HEK293 (cell line): ENCODE measurements around the gene HOXD11.

Experiments used
- CTCF ChIA-PET: fragments of 350-600 bp; formaldehyde crosslinking; extraction: SDS; loops from one replicate; lab custom pipeline; 2021; ENCODE audit warnings: antibody characterized with exemption; lab: Yijun Ruan, JAX
- POLR2A ChIA-PET: fragments of 300-600 bp; formaldehyde crosslinking; extraction: SDS; loops from one replicate; lab custom pipeline; 2020; ENCODE audit warnings: antibody characterized with exemption, inconsistent platforms; lab: Yijun Ruan, JAX
- H3K27ac ChIP-seq: fragments of 200-500 bp; sonication (Bioruptor generic); 2 replicates; pipeline ENCODE4 v1.5.1; 2014; ENCODE audit warnings: low read depth, low read length, control low read depth, inconsistent platforms; ENCODE audit errors: extremely low read depth
- H3K36me3 ChIP-seq, 2 experiments: fragments of 200-500 bp in 1 of 2; sonication (Bioruptor generic) in 1 of 2; 1 replicate in 1 of 2; 2 replicates in 1 of 2; pipeline ENCODE4 v1.5.1; 2014 to 2017; ENCODE audit warnings: inconsistent platforms in 2 of 2, low read length in 2 of 2; ENCODE audit not compliant: control insufficient read depth in 2 of 2, insufficient read depth in 1 of 2
- H3K4me1 ChIP-seq: fragments of 200-500 bp; sonication (Bioruptor generic); 2 replicates; pipeline ENCODE4 v1.5.1; 2014; ENCODE audit warnings: mild to moderate bottlenecking, low read length, inconsistent platforms; ENCODE audit not compliant: control insufficient read depth, insufficient read depth
- H3K4me3 ChIP-seq: 2 replicates; pipeline ENCODE4 v1.5.1; 2011; ENCODE audit warnings: low read depth, mild to moderate bottlenecking, control low read depth, low read length, moderate library complexity
- H3K9me3 ChIP-seq: fragments of 200-500 bp; sonication (Bioruptor generic); 2 replicates; pipeline ENCODE4 v1.5.1; 2014; ENCODE audit warnings: low read depth, low read length, inconsistent platforms; ENCODE audit not compliant: control insufficient read depth, insufficient read depth
- CTCF ChIP-seq: fragments of 450-650 bp; formaldehyde crosslinking; IDR thresholded peaks from 2 replicates; pipeline ENCODE4 v1.5.1; 2016; ENCODE audit warnings: missing biosample characterization, missing genetic modification characterization
- HIC1 ChIP-seq: fragments of 450-650 bp; formaldehyde crosslinking; IDR thresholded peaks from 2 replicates; pipeline ENCODE4 v1.5.1; 2016; ENCODE audit warnings: missing biosample characterization, missing genetic modification characterization
- INSM2 ChIP-seq: fragments of 450-650 bp; formaldehyde crosslinking; IDR thresholded peaks from 2 replicates; pipeline ENCODE4 v1.5.1; 2016; ENCODE audit warnings: missing biosample characterization, missing genetic modification characterization
- KLF16 ChIP-seq: fragments of 450-650 bp; formaldehyde crosslinking; IDR thresholded peaks from 2 replicates; pipeline ENCODE4 v1.5.1; 2017; ENCODE audit warnings: missing biosample characterization, missing genetic modification characterization
- KLF7 ChIP-seq: fragments of 450-650 bp; formaldehyde crosslinking; IDR thresholded peaks from 2 replicates; pipeline ENCODE4 v1.5.1; 2016; ENCODE audit warnings: missing biosample characterization, missing genetic modification characterization, borderline replicate concordance
- PATZ1 ChIP-seq: fragments of 450-650 bp; formaldehyde crosslinking; IDR thresholded peaks from 2 replicates; pipeline ENCODE4 v1.5.1; 2016; ENCODE audit warnings: missing biosample characterization, missing genetic modification characterization
- PRDM1 ChIP-seq: fragments of 450-650 bp; formaldehyde crosslinking; IDR thresholded peaks from 2 replicates; pipeline ENCODE4; 2016; ENCODE audit warnings: missing biosample characterization, missing genetic modification characterization
- ZBTB11 ChIP-seq: fragments of 450-650 bp; formaldehyde crosslinking; conservative IDR thresholded peaks from 2 replicates; pipeline ENCODE4 v1.5.1; 2016; ENCODE audit warnings: low read depth, missing biosample characterization, missing genetic modification characterization
- ZBTB20 ChIP-seq: fragments of 450-650 bp; formaldehyde crosslinking; IDR thresholded peaks from 2 replicates; pipeline ENCODE4 v1.5.1; 2016; ENCODE audit warnings: missing biosample characterization, missing genetic modification characterization
- ZEB2 ChIP-seq: fragments of 450-650 bp; formaldehyde crosslinking; IDR thresholded peaks from 2 replicates; pipeline ENCODE4 v1.5.1; 2016; ENCODE audit warnings: missing biosample characterization, missing genetic modification characterization
- ZNF16 ChIP-seq: fragments of 450-650 bp; formaldehyde crosslinking; IDR thresholded peaks from 2 replicates; pipeline ENCODE4 v1.5.1; 2016; ENCODE audit warnings: low read depth, missing biosample characterization, missing genetic modification characterization
- ZNF280D ChIP-seq: fragments of 450-650 bp; formaldehyde crosslinking; IDR thresholded peaks from 2 replicates; pipeline ENCODE4 v1.5.1; 2016; ENCODE audit warnings: missing biosample characterization, missing genetic modification characterization
- ZNF366 ChIP-seq: fragments of 450-650 bp; formaldehyde crosslinking; conservative IDR thresholded peaks from 2 replicates; pipeline ENCODE4 v1.5.1; 2016; ENCODE audit warnings: missing biosample characterization, missing genetic modification characterization
- ZNF433 ChIP-seq: fragments of 450-650 bp; formaldehyde crosslinking; IDR thresholded peaks from 2 replicates; pipeline ENCODE4 v1.5.1; 2016; ENCODE audit warnings: missing biosample characterization, missing genetic modification characterization, low read depth
- ZNF768 ChIP-seq: fragments of 450-650 bp; formaldehyde crosslinking; IDR thresholded peaks from 2 replicates; pipeline ENCODE4 v1.5.1; 2018; ENCODE audit warnings: missing biosample characterization, mild to moderate bottlenecking, missing genetic modification characterization
- ZSCAN23 ChIP-seq: fragments of 450-650 bp; formaldehyde crosslinking; IDR thresholded peaks from 2 replicates; pipeline ENCODE4 v1.5.1; 2016; ENCODE audit warnings: missing biosample characterization, missing genetic modification characterization

HOXD11 gene

GRCh38 chr2:176105730-176106580 is 1.1 kb upstream of the HOXD11 start (continued):
- TF ChIP-seq ZBTB11 (no peak; the same call in 1 of the 2 replicates), ZNF433 (no peak), ZBTB20 (peak; percentile 60), PRDM1 (tag by site-specific recombination) (peak; percentile 100), INSM2 (0 out of 2 replicates have a peak, but pooled peaks have one; percentile 10), ZNF768 (tag by site-specific recombination) (peak; percentile 90; the same call in 1 of the 2 replicates), ZNF366 (tag by site-specific recombination) (peak; percentile 99), CTCF (peak; percentile 39; the same call in 1 of the 2 replicates), ZSCAN23 (tag by site-specific recombination) (no peak), KLF7 (tag by site-specific recombination) (peak; percentile 43; the same call in 1 of the 2 replicates), HIC1 (tag by site-specific recombination) (peak; percentile 66; the same call in 1 of the 2 replicates), PATZ1 (tag by site-specific recombination) (peak; percentile 11; the same call in 1 of the 2 replicates)

- ChIA-PET POLR2A (interaction anchor here (0.6 to 4.2 kb wide), 6 partner anchors 10 to 1495 kb away, joined by 3 to 75 read pairs (median 4); partner anchors contain the start of gene HOXD13), CTCF (interaction anchor here (1.2 kb wide), 1 partner anchor 19 kb away, joined by 7 read pairs; no protein-coding TSS in a partner anchor)
- Histone ChIP-seq H3K27ac (peak overlapping the region; percentile 100), H3K36me3 (peaks cover 12 to 40% of the 10 kb centered on the region in 2 experiments), H3K4me3 (peak overlapping the region; percentile 74), H3K9me3 (no peaks in the 10 kb centered on the region), H3K4me1 (peaks cover 6% of the 10 kb centered on the region; the same call in 1 of the 2 replicates)
- no peak for TF ChIP-seq ZNF280D (tag by site-specific recombination)
- no peak for TF ChIP-seq ZEB2 (tag by site-specific recombination)
- no peak for TF ChIP-seq KLF16 (tag by site-specific recombination)
- no peak for TF ChIP-seq ZNF16
- no peak for TF ChIP-seq ZBTB11
These were observed 676 bp downstream of the HOXD11 start for GRCh38 chr2:176107731-176108181.
